ENCODE measurements around the gene CRYM.
"Not testable (repeated sequence)": the region's sequence is repeated elsewhere in the genome, so short reads cannot be mapped to it uniquely, and the experiment has no call there.

The CRYM gene

GRCh38 chr16:21277045-21277926 lies 804 bp downstream of the CRYM start:
- DNase-seq = no peak

GRCh38 chr16:21276090-21276489 lies 2.0 kb downstream of the CRYM start:
- no peak for DNase-seq

GRCh38 chr16:21275529-21275928 lies 2.6 kb downstream of the CRYM start:
- no peak for DNase-seq

- no peak for DNase-seq
These were observed 3.8 kb downstream of the CRYM start for GRCh38 chr16:21274172-21274726.

DNA sequence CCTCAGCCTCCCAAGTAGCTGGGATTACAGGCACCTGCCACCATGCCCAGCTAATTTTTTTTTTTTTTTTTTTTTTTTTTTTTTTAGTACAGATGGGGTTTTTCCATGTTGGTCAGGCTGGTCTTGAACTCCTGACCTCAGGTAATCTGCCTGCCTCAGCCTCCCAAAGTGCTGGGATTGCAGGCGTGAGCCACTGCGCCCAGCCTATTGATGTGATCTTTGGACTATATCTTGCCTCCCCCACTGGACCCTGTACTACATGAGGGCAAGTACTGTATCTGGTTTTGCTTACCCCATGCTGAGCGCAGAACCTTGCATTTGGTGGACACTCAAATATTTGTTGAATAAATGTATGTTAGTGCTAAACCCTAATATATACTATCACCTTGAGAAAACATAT lies 5.3 kb downstream of the CRYM start:
- not testable (repeated sequence) for DNase-seq

DNA sequence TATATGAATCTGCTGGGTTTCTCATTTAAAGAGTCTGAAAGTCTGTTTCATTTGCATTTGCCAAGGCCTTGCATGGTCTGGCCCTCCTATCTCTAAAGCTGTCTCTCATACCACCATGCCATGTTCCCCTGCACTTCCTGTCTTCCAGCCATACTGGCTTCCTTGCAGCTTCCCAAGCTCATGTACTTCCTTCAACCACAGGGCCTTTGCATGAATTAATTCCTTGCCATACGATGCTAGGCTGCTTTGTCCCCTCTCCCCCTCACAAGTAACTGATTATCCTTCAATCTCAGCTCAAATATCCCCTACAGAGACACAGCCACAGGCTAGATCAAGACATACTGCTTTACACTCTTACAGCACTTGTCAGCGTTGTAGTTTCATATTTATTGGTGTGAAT lies 5.8 kb downstream of the CRYM start:
- no peak for DNase-seq

- DNase-seq = no peak
These were observed 9.9 kb downstream of the CRYM start for GRCh38 chr16:21268236-21268635.

DNA sequence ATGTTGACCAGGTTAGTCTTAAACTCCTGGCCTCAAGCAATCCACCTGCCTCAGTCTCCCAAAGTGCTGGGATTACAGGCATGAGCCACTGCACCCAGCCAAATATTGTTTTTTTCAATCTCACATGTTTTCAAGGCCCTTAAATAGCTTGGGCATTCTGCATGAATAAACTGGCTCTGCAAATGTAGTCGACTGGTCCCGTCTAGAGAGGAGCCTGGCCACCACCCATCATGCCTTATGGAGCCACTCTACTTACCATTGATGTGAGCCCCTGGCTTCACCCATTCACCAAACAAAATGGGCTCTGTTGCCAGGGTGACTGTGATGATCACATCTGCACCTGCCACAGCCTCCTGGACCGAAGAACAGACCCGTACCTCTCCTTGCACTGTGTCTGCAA lies 10.8 kb downstream of the CRYM start:
- DNase-seq = no peak

DNA sequence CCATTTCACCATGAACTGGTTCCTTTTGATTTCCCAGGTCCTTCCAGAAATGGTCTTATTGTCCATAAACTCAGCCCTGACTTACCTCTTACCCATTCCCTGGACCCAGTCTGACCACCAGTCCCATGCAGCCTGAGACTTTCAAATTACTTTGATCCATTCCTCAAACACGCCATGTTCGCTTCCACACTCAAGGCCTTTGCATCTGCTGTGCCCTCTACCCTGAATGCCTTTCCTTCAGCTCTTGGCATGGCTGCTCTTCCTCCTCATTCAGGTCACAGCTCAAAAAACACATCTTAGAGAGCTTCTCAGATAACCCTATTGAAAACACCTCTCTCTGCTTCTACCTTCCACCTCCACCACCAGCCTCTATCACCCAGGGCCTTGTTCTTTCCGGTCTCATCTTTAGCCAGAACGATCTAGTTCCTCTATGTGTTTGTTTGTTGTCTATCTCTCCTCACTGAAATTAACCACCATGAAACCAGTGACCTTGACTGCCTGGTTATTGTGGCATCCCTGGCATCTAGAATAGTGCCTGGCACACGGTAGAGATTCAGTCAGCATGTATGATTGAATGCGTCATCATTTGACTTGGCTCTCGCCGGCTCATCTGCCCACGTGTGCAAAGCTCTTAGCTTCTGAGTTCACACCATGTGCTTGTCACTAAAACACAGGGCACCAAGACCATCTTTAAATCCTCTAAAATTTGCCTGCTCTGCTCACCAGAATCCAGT lies 12.8 kb downstream of the CRYM start:
- DNase-seq = no peak

DNA sequence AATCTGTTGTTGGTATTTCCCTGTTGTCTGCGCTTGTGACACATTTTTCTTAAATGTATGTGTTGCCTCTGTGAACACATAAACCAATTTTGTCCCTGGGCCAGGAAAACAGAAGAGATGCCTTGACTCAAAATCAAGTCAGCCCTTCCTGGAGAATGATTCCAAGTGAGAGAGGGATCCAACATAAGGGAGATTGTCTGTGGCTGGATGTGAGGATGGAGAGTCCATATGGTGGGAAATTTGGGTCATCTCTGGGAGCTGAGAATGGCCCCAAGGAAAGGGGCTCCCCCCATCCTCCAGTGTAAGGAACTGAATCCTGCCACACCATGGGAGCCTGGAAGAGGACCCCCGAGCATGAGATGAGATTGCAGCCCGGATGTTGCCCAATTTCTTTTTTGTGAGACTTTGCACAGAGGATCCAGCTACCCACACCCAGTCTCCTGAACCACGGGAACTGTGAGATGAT lies 13.5 kb downstream of the CRYM start:
- DNase-seq = no peak

DNA sequence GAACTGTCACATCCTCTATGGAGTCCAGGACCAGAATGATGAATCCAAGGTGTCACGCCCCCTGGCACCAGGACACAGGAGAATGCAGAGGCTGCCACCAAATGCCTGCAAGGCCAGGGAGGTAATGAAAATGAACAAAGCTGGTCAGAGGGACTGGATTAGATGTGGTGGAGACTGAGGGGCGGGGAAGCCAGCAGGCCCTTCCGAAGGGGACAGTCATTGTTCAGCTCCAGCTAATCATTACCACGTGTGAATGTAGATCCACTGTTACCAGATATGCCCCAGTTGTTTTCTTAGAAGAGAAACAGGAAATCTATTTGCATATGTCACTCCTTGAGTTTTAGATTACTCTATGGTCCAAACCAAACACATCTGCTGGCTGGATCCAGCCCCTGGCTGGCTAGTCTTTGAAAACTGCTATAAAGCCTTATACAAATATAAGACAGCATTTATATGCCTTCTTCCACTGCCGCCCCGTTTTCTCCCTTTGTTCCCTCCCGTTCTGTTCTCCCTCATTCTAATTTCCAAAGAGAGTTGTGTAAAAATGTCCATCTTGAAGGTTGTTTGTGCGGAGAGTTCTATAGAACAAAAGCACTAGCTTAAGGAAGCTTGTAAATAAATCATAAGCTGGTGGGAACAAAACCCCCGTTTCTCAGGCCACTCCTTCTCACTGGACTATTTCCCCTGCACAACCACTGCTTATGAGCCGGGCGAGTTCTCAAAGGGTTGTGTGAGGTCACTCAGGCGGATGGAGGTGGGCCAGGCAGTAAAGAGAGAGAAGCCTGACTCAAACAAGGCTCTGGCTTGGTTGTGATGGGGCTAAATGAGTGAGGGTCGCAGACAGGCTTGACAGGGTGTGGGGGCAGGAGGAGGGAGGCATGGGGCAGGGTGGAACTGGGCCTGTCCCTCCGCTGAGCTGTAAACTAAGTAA lies 14.2 kb downstream of the CRYM start:
- DNase-seq = no peak

GRCh38 chr16:21262779-21263639 lies 15.1 kb downstream of the CRYM start:
- no peak for DNase-seq

GRCh38 chr16:21260870-21261791 lies 17.0 kb downstream of the CRYM start:
- no peak for DNase-seq

- DNase-seq = no peak
These were observed 20.8 kb downstream of the CRYM start for GRCh38 chr16:21257284-21257683.

GRCh38 chr16:21256636-21257035 lies 21.5 kb downstream of the CRYM start:
- no peak for DNase-seq

GRCh38 chr16:21253470-21253869 lies 24.6 kb downstream of the CRYM start:
- DNase-seq = no peak

DNA sequence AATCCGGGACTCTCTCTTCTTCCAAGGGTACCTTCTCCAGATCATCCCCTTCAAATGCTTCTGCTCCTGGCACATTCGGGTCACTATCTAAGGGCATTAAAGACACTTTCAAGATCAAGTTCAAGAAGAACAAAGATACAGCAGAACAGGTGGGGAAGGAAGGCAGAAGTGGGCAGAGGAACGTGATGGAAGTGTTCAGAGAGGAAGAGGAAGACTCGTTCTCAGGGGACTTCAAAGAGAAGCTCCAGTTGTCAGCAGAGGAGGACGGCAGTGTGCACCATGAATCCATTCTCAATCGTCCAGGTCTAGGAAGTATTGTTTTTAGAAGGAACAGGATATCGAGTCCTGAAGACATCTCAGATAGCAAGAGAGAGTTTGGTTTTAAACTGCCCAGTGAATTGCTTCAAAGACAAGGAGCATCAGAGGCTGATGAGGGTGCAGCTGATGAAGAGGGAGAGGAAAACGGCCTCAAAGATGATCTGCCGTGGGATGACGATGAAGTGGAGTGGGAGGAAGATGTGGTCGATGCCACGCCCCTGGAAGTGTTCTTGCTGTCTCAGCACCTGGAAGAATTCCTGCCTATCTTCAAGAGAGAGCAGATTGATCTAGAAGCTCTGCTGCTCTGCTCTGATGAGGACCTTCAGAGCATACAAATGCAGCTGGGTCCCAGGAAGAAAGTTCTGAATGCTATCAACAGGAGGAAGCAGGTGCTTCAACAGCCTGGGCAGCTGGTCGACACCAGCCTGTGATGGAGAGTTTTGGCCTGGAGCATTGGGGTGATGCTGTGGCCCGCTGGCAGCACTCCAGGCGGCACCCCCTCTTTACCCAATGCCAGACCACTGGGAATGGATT lies 27.8 kb downstream of the CRYM start:
- DNase-seq = no peak

GRCh38 chr16:21248179-21248578 lies 29.9 kb downstream of the CRYM start:
- not testable (repeated sequence) for DNase-seq

- no peak for DNase-seq
These were observed 33.4 kb downstream of the CRYM start for GRCh38 chr16:21244518-21245215.
